GM19099 (cell line): ENCODE data around the gene RPL7A.

Source experiments
- POLR2A ChIP-seq: IDR thresholded peaks from 3 replicates; pipeline ENCODE4 v1.6.1; 2011; ENCODE audit warnings: low read depth; ENCODE audit not compliant: insufficient read length; ENCODE audit errors: extremely low read depth

RPL7A gene

DNA sequence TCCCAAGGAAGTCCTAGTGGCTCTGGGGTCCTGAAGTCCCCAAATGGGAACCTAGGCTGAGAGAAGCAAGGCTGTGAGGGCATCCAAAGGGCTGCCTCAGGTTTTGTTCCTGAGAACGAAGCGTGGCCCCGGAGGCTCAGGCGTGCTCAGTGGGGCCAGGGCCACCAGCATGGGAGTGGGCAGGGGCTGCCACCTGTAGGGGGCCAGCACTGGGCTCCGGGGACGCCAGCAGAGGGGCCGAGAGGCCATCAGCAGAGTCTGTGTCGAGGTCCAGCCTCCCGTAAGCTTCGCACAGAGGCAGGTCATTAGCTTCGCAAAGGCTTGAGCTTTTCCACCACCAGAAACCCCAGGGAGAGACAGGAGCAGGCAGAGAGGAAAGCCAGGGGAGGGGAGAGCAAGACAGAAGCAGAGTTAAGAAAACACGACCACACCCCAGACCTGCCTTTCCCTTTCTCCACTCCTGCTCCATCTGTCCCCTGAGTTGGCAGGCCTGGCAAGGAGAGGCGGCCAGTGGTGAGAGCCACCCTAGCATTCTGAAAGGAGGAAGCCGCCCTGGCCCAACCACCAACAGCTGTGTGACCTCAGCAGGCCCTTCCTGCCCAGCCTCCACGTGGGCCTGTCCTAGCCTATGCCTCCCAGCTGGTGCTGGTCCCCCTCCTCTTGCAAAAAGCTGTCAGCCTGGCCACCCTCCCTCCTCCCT lies 6.5 kb upstream of the RPL7A start:
- no peak for TF ChIP-seq POLR2A

DNA sequence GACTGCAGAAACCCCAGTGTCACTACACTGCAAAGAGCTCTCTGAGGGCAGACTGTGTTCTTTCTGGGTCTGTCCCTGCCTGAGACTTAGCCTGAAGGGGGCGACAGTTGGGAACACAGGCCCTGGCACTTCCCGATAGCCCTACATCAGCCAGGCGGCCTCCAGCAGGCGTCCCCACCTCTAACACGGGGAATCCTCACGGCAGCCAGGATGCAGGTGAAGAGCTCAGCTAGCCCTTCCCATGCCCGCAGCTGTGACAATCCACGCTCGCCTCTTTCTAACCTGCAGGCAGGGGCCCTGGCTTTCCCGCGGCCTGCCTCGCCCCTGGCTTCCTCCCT lies 6.0 kb upstream of the RPL7A start:
- no peak for TF ChIP-seq POLR2A

DNA sequence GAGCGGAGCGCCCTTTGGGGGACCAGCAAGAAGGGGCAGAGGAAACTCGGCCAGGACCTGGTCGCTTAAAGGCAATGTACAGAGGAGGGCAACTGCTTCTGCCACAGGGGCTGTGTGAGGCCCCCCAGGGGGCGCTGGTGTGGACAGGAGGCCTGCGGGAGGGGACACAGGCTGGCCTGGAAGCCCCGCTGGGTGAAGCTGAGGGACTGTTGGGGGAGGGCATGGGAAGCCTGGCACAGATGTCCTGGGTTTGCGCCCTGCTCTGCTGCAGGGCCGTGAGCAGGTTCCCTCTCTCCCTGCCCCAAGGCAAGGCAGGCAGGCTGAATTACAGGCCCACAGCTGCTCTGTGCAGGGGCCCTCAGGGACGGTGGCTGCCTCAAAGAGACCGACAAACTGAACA lies 5.4 kb upstream of the RPL7A start:
- no peak for TF ChIP-seq POLR2A

DNA sequence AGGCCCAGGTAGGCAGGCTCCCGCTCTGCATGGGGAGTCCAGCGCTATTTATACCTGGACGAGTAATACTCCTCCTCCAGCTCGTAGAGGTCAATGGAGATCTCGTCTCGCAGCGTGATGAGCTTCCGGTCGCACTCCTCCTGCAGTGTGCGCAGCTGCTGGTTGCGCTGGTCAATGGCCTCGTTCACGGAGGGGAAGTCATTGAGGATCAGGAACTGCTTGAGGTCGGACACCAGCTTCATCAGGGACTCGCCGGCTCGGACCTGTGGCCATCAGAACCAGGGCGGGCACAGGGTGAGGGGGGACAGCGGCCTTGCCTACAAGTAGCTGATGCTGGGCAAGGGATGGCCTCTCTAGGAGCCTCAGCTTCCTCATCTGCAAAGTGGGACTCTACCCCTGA lies 3.9 kb upstream of the RPL7A start:
- TF ChIP-seq POLR2A, result no peak

DNA sequence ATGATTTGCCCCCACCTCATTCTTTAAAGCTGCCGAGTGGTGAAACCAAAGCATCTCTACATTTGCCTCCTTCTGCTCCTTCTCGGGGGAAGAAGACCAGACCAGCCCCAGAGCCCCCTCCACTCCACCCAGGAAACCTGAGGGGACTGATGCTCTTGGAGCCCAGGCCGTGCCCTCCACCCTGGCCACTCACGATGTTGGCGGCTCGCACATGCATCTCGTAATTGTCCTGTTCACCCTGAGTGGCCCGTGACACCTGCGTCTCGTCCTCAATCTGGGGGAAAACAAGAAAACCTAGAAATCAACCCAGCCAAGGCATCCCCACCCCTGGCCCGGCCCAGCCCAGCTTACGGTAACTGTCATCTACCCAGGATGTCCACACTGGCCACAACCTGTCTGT lies 3.0 kb upstream of the RPL7A start:
- TF ChIP-seq POLR2A, result no peak

DNA sequence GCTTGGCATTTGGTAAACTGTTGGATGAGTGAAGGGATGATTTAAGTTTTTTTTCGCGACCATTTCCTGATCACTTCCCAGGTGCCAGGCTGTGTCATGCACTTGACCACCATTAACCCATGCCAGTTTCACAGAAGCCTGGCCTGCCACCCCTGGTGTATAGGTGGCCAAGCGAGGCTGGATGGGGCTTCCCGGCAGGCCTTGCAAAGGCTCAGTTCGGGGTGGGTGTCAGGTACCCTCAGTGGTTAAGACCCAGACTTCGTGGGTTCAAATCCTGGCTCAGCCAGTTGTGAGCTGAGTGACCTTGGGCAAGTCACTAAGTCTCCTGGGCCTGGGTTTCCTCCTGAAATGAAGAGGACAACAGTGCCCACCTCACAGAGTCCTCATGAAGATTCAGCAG lies 2.4 kb upstream of the RPL7A start:
- TF ChIP-seq POLR2A, result no peak

DNA sequence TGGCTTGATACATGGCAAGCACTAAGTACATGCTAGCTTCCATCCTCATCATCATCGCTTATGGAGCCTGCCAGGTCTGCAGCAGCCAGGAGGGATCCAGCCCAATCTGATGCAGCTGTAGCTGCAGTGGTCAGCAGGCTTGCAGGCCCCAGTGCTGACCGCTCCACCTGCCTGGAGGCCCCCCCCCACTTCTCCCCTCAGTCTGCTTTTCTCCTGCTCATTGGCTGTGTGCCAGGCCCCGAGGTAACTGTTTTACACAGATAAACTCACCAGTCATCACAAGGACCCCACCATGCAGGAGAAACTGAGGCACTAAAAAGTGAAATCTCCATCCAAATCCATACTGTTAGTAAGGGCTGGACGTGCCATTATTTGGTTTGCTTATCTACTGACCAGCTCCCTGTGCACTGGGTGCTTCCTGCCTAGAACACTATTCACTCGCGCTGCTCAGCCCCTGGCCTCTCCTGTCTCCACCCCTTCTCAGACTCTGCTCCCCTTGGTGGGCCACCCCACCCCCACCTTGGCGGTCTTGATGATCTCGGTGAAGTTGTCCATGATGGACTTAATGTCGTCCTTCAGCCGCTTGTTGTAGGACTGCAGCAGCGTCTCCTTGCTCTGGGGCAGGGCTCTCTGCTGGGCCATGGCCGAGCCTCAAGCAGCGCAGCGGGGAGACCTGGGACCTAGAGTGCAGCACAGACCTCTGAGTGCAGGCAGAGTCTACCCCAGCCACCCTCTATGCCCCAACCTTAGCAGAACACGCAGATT lies 1.8 kb upstream of the RPL7A start:
- no peak for TF ChIP-seq POLR2A

DNA sequence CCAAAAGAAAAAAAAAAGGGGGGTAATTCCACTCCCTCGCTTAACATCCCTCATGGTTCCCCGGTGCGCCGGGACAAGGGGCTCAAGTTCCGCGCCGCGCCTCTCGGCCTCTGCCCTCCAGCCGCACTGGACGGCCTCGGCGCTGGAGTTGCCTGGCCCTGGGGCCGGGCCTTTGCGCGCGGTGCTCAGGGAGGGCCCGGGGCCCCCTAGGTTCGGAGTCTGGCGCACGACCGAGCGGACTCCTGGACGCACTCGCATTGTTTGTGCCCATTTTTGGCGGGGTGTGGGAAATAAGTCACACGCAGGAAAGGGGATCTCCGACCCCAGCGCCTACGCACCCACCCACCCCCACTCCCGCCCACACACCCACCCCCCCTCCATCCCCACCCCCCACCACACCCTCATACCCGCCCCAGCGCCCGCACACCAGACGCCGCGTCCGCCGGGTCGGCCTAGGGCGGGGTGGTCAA lies 468 bp upstream of the RPL7A start:
- no peak for TF ChIP-seq POLR2A

DNA sequence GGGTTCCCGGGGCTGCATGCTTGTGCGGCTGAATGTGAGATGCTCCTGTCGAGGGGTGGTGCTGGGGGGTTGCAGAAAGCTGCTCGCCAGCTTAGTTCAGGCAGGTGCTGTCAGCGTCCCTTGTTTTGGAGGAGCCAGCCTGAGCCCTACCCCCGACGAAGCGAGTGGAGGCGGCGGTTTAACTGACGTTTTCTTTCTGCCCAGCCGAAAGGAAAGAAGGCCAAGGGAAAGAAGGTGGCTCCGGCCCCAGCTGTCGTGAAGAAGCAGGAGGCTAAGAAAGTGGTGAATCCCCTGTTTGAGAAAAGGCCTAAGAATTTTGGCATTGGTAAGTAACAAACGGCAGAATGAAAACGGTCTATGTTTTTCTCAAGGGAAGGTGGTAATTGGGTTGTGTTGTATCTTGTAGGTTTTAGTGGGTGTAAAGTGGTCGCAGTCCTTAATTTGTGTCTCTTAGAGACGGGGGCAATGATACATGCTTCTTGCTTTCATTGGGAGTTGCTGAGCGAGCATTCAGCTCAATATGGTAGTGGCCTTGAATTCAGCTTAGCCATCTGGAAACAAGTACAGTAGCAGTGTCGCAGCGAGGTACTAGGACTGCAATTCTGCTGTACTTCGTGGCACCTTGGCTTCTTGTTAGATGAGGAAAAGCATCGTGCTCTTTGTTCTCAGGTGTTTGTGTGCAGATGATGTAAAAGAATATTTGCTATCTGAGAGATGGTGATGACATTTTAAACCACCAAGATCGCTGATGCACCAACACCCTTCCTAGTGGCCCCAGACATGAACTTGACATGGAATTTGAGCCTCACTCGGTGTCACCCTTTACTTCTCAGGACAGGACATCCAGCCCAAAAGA lies 928 bp downstream of the RPL7A start:
- no peak for TF ChIP-seq POLR2A

DNA sequence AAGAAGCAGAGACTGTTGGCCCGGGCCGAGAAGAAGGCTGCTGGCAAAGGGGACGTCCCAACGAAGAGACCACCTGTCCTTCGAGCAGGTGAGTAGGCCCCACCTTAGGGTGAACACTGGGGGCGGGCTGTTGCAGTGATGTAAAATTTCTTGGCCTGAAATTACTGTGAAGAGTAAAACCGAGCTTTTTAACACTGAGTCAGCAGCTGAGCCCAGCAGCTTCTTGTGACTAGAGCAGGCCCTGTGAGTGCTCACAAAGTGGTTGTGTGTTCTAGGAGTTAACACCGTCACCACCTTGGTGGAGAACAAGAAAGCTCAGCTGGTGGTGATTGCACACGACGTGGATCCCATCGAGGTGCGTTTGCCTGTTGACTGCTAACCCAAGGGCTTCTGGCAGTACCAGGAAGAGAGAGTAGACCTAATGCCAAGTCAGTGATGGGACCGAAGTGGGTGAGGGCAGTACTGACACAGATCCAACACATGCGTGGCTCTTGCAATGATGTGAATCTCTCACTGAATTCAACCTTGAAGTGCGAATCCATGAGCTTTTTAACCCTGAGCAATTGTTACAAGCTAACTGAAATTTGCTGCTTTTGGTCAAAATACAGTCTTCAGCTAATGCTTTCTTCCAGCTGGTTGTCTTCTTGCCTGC lies 2.1 kb downstream of the RPL7A start:
- peak; percentile 29 for TF ChIP-seq POLR2A

DNA sequence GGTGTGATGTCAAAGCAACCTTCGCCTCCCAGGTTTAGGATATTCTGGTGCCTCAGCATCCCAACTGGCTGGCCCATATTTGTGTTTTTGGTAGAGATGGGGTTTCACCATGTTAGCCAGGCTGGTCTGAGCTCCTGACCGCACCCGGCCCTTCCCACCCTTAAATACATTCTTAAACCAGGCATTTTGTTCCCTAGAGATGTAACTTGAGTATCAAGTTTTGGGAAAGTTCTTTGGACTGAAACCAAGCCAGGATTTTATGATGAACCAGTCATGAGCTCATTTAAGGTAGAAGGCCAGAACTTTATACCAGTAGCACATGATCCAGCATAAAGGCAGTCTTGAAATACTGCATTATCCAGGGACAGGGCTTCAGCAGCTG lies 3.5 kb downstream of the RPL7A start:
- no peak for TF ChIP-seq POLR2A

DNA sequence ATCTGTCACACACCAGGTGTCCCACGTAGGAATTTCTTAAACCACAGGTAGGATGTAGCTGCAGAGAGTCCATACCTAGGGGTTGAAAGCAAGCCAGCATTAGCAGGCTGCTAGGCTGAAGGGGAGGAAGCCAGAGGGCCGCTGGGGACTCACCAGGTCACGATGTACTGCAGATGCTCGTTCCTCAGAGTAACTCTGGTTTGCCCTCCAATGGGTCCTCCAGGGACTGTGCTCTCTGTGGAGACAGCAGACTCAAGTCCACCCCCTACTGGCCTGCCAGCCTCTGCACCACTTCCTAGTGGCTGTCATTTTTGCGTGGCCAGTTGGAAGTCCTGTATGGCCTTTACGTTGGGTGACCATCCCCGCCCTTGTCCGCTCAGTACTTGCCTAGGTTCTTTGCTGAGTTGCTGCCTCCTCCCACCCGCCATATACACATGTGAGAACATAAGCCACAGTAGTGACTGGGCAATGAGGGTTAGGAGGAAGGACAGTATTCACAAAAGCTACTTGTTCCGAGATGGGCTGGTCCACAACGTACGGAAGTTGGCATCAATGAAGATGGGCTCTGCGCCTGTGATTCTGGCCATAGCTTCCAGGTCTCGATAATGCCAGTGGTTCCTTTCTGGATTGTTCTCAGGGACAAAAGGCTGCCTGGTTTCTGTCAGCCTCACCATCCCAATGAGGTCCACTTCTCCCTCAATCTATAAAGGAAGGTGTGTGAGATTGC lies 4.1 kb downstream of the RPL7A start:
- peak; percentile 23 for TF ChIP-seq POLR2A

DNA sequence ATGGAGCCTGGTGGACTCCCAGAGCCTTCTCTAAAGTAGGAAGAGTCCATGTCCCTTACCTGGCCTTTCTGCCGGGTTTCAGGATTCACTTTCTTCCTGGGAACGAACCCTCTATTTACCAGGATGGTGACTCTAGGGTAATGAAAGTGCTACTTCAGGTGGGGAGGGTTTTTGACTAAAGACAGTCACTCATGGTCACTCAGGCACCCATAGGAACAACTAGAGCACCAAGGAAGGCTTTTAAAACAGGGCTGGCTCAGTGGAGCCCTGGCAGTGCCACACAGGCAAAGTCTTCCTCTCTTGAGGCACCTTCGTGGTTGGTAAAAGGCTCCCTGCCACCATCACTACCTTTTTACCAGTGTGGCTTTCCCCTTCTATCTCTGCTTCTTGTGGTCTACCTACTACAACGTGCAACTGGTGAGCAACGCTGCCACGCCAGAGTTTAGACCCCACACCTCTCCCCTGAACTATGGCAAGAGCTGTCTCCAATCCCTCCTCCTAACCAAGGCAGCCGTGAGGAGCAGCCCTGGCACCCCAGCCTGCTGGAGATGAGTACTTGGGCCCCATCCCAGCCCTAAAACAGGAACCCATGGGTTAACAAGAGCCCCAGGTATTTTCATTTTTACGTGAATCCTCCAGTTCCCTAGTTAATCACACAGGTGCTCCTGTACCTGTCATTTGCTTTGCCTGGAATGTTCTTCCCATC lies 4.8 kb downstream of the RPL7A start:
- TF ChIP-seq POLR2A, result no peak

DNA sequence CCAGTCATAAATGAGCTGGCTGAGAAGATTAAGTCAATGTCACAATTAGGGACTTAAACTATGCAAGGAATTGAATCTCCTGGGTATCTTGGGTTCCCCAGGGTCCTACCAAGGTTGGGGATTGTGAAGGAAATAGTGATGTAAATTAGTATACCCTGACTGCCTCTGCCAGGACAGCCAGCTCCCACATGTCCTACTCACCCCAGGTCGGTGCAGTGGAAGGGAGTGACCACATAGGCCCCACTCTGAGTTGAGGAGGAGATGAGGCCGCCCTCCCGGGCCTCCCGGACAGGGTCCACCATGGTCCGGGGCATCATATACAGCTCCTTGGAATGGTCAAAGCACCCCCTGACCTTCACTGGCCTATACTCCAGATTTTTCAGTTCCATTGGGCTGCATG lies 5.5 kb downstream of the RPL7A start:
- peak; percentile 39 for TF ChIP-seq POLR2A
